Activated gamma-delta T cell (primary cell): ENCODE results near the gene ADAM30.

ENCODE experiments used
- DNase-seq: peaks from one replicate; lab custom pipeline; 2025; lab: John Stamatoyannopoulos, UW
- total RNA-seq, 2 donors: gene quantifications; one replicate each; lab custom pipeline; 2026; lab: John Stamatoyannopoulos, UW

Gene ADAM30
- total RNA-seq: 0 reads per million in 2 donors

- DNase-seq: no peak
Observed at GRCh38 chr1:119896303-119896702, at the start of gene ADAM30. Gene ADAM30 (minus strand): TSS chr1:119896515. CDS start chr1:119896336, 179 bp downstream.

DNA sequence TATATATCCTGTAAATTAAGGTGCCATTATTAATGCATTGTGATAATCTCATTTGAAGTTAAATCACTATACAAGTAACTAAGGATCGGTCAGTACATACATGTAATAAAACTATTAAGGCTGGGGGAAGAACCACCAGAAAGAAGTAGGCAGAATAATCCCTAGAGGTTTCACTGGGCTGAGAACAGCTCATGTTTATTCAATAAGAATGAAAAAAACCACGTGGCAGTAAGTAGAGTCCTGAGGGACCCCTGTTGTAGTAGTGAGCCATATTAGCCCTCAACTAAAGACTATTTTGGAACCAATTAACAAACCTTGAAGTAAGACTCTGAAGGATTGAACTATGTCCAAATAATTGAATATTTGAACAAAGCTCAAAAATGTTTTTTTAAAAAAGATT lies 46.9 kb upstream of the ADAM30 start:
- DNase-seq: no peak

- DNase-seq: no peak
Observed at GRCh38 chr1:119941392-119941791, 45.1 kb upstream of the ADAM30 start.

GRCh38 chr1:119940697-119941096 lies 44.4 kb upstream of the ADAM30 start:
- DNase-seq: no peak

DNA sequence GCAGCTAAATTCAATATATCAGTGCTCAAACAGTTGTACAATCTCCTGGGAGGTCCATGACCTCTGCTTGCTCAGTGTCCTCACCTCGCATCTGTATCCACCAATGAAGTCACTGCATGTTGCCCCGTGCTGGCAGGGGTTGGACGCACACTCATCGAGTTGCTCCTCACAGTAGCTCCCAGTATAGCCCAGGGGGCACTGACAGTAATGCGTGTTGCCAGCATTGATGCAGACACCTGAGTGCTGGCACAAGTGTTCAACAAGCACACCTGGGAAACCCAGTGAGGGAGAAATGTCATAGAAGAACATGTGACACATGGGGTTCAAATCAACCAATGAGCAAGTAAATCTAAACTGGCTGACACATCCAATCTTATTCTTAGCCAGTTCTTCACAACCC lies 40.9 kb upstream of the ADAM30 start:
- no peak for DNase-seq

- no peak for DNase-seq
Observed at GRCh38 chr1:119935915-119936314, 39.6 kb upstream of the ADAM30 start.

GRCh38 chr1:119935373-119935772 lies 39.1 kb upstream of the ADAM30 start:
- DNase-seq: no peak

GRCh38 chr1:119933397-119933796 lies 37.1 kb upstream of the ADAM30 start:
- DNase-seq: no peak

DNA sequence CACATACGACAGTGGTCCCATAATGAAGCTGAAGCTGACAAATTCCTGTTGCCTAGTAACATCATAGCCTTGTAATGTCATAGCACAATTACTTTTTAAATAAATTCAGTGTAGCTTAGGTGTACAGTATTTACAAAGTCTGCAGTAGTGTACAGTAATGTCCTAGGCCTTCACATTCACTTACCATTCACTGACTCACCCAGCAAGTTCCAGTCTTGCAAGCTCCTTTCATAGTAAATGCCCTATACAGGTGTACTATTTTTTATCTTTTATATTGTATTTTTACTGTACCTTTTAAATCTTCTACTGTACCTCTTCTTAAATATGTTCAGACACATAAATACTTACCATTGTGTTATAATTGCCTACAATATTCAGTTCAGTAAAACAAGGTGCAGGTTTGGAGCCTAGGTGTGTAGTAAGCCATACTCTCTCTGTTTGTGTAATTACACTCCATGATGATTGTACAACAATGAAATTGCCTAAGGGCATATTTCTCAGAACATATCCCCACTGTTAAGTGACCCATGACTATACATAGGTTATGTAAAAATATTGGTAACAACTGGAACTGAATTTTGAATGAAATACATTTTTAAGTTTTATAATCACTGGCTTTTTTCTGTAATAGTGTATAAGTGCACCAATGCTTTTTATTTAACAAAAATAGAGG lies 33.5 kb upstream of the ADAM30 start:
- DNase-seq: no peak

- DNase-seq: no peak
Observed at GRCh38 chr1:119926553-119926952, 30.2 kb upstream of the ADAM30 start.

DNA sequence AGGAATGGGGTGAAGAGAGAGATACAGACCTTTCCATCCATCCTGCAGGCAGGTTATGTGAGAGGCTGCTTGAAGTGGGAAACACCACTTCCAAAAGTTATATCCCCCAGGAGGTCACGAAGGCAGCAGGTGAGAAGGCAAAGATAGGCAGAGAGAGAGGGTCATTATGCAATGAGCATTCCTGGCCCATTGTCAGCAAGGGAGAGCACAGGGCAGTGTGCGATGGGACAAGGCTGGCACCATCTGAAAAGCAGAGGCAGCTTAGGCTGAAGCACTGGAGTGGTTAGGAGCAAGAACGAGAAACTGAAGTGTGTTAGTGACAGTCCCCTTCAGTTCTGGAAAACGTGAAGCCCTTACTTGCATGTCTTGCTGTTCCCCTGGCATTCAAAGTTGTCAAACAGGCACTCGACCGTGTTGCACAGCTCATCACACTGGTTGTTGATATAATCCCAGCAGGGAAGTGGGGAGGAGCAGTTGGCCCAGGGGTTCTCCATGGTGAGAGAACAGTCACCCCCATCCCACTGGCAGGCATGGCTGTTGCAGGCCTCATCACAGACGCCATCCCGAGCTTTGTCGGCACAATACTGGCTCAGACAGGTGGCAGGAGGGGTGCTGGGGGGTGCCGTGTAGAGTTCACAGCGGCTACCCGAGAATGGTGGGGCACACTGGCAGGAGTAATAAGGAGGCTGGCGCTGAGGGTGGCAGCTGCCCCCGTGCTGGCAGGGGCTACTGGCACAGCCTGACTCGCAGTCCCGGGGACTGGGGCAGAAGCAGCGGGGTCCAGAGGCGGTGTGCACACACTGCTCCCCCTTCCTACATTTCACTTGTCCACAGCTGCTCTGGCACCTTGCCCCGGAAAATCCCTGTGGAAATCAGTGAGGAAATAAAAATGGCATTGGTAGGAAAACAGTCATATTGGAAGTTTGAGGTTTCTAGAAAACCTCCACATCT lies 28.9 kb upstream of the ADAM30 start:
- no peak for DNase-seq

DNA sequence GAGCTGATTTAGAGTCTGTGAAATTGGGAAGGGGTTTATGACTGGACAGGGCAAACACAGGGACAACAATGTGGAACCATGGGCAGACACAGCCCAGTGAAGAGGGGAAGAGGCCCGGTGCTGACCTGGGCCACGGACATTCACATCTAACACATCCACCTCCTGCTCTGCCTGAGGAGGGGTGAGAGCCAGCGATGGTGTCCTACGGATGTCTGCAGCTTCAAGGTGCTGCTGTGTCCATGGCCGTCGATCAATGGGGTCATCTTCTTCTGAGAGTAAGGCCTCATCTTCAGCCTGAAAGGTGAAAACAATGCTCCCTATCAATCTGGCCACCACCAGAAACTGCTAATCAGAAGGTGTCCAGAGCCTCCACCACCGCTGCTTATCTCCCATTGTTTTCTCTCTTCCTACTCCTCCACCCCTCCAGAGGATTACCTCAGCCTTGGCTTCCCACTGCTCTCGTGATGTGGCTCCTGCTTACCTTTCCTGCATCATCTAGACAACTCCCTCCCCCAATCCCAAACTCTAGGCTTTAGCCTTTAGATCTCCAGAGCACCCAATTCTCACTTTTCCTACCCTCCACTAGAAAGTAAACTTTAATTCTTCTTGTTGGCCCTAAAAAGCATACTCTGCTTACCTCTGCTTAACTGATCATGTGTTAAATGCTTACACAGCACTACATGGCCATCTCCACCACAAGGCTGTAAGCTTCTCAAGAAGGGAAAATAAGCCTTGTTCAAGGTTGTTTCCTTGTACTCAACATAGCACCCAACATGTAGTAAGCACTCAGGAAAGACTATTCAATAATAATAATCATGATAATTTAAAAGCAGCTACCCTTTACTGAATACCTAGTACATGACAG lies 24.0 kb upstream of the ADAM30 start:
- DNase-seq: no peak

DNA sequence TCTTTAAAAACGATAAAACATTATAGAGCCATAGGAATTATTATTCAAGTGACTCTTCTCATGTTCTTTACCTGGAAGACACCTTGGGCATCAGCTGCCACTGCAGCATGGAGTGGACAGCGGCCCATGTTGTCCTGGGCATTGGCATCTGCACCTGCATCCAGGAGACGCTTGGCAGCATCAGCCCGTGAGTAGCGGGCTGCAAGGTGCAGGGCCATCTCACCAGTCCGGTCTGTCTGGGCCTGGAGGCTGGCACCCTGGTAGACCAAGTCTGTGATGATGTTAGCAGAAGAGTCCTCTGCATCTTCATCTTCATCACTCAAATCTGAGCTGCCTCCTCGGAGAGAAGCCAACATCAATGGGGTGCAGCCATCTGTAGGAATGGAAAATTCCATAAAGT lies 22.9 kb upstream of the ADAM30 start:
- no peak for DNase-seq

DNA sequence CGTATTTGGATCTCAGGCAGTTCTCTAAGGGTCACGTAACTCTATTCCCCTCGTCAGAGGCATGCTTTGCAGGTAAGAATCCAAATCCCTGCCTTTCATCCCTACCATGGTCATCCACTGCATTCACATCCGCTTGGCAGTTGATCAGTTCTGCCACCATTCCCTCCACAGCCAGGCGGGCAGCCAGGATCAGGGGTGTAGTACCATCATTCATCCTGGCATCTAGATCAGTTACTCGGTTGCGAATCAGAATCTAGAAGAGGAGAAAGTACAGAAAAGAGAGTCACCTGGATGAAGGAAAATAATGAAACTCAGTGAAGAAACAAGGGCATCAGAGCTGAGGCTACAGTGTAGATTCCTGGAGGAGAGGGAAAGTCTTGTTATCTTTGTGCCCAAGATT lies 22.0 kb upstream of the ADAM30 start:
- DNase-seq: no peak

GRCh38 chr1:119917304-119918055 lies 21.2 kb upstream of the ADAM30 start:
- no peak for DNase-seq

- no peak for DNase-seq
Observed at GRCh38 chr1:119915517-119915916, 19.2 kb upstream of the ADAM30 start.

DNA sequence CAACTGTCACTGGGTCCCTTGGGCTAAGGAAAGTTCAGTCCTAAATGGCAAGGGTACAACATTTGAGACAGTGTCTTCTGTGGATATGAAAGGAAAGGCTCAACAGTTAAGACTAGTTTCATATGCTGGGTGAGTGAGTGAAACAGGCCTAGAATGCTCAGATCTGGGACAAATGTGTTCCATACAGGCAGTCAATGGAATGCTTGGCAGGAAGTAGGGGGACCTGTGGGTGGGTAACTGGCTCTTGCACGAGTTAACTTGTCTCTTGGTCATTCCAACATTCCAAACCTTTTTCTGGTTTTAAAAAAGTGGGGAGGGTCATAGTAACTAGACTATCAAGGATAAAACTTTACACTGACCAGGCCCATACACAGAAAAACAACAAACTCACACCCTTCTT lies 17.8 kb upstream of the ADAM30 start:
- no peak for DNase-seq

- no peak for DNase-seq
Observed at GRCh38 chr1:119912963-119913362, 16.6 kb upstream of the ADAM30 start.

DNA sequence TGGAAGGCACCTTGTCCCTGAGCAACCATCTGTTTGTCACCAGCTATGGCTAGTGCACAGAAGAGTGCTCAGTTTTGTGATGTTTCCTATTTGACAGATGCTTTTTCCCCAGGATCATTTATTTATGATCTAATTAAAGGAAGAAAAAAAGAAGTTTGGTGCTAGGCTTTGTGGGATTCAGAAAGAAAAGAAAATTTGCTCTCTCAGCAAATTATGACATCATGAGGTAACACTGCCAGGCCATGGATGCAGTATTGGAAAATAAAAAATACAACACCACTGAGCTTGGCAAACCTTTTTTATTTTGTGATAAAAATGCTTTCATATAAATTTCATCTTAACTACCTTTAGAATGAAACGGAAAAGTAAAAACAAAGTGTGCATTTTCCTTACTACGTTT lies 15.5 kb upstream of the ADAM30 start:
- DNase-seq: no peak

- no peak for DNase-seq
Observed at GRCh38 chr1:119910618-119911017, 14.3 kb upstream of the ADAM30 start.

DNA sequence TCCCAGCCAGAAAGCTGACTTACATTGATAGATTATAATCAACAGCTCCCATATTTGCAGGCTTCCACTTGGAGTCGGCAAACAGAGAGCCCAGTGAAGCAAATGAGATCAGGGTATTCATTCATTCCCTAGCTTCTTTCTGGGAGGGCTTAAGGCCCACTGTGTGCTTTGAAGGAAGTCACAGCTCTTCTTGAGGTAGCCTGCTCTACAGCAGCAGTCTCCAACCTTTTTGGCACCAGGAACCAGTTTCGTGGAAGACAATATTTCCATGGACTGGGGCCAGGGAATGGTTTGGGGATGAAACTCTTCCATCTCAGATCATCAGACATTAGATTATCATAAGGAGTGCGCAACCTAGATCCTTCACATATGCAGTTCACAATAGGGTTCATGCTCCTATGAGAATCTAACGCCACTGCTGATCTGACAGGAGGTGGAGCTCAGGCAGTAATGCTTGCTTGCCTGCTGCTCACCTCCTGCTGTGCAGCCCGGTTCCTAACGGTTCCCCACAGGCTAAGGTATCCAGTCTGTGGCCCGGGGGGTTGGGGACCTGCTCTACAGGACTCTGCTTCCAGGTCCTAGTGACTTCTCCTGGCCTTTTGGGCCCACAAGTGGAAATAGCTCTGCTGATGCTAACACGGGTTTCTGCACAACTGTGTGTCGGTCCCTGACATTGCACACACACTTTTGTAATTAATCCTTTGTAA lies 13.7 kb upstream of the ADAM30 start:
- no peak for DNase-seq
